Nucleus accumbens (tissue), 56 donors: ENCODE measurements around the gene TMEM127.

ENCODE experiments used
- DNase-seq, 56 donors: peaks; one replicate each; lab custom pipeline; 2025; lab: John Stamatoyannopoulos, UW

TMEM127 gene

GRCh38 chr2:96208143-96209010, 57.4 kb downstream of the TMEM127 start, which contains the start of gene STARD7:
Gene STARD7 (minus strand): TSS chr2:96208827. CDS start chr2:96208434, 393 bp downstream.
- DNase-seq = peak; percentile 72 to 98 (median 95)

- no peak for DNase-seq
Observed at GRCh38 chr2:96207774-96208142, 58.0 kb downstream of the TMEM127 start.

- DNase-seq = peak in 1 of 56 donors; percentile 12
Observed at GRCh38 chr2:96207073-96207773, 58.6 kb downstream of the TMEM127 start.

- no peak for DNase-seq
Observed at GRCh38 chr2:96205888-96206287, 59.9 kb downstream of the TMEM127 start.

- peak in 24 of 56 donors; percentile 10 to 51 (median 24) for DNase-seq
Observed at GRCh38 chr2:96204836-96205624, 60.8 kb downstream of the TMEM127 start.

- DNase-seq = no peak
Observed at GRCh38 chr2:96203130-96204028, 62.4 kb downstream of the TMEM127 start.

- DNase-seq = no peak
Observed at GRCh38 chr2:96202152-96202854, 63.5 kb downstream of the TMEM127 start.

GRCh38 chr2:96201338-96201737, 64.5 kb downstream of the TMEM127 start:
- no peak for DNase-seq

- DNase-seq = no peak
Observed at GRCh38 chr2:96198921-96199320, 66.9 kb downstream of the TMEM127 start.
